22Rv1 (cell line): ENCODE measurements around the gene COL27A1.

Source experiments
- H3K27ac ChIP-seq: fragments of 450-650 bp; 2 replicates; pipeline ENCODE4 v1.5.1; 2017
- CTCF ChIP-seq: fragments of 450-650 bp; IDR thresholded peaks from 2 replicates; pipeline ENCODE4 v1.5.1; 2017; ENCODE audit warnings: mild to moderate bottlenecking
- ZFX ChIP-seq: fragments of 450-650 bp; IDR thresholded peaks from 2 replicates; pipeline ENCODE4 v1.6.1; 2017; ENCODE audit warnings: antibody characterized with exemption, borderline replicate concordance

Gene COL27A1

GRCh38 chr9:114200721-114201300 is 45.5 kb downstream of the COL27A1 start:
- H3K27ac ChIP-seq, result no peak overlapping the region

GRCh38 chr9:114202396-114202795 is 47.1 kb downstream of the COL27A1 start:
- H3K27ac ChIP-seq, result no peak overlapping the region
- TF ChIP-seq CTCF (no peak), ZFX (no peak)

More at GRCh38 chr9:114200721-114201300, 45.5 kb downstream of the COL27A1 start:
- TF ChIP-seq ZFX (no peak), CTCF (no peak)

- no peak for TF ChIP-seq ZFX
- TF ChIP-seq CTCF, result no peak
- no peak overlapping the region for H3K27ac ChIP-seq
Observed at GRCh38 chr9:114202849-114203248, 47.5 kb downstream of the COL27A1 start.

- no peak for TF ChIP-seq ZFX
- no peak for TF ChIP-seq CTCF
- no peak overlapping the region for H3K27ac ChIP-seq
Observed at GRCh38 chr9:114203410-114204140, 48.2 kb downstream of the COL27A1 start.

- TF ChIP-seq ZFX, result no peak
- TF ChIP-seq CTCF, result no peak
Observed at GRCh38 chr9:114204265-114204664, 48.9 kb downstream of the COL27A1 start.

GRCh38 chr9:114205171-114206015 is 50.1 kb downstream of the COL27A1 start:
- TF ChIP-seq CTCF, result no peak
- TF ChIP-seq ZFX, result no peak

More at GRCh38 chr9:114204265-114204664, 48.9 kb downstream of the COL27A1 start:
- H3K27ac ChIP-seq, result no peak overlapping the region

More at GRCh38 chr9:114205171-114206015, 50.1 kb downstream of the COL27A1 start:
- H3K27ac ChIP-seq, result no peak overlapping the region
